ENCODE data around the gene GAS7. TPM values are rescaled to one million over a fixed set of nuclear protein-coding genes. Genes with fewer than 3 reads are reported as not detected.

GAS7 gene
- total RNA-seq, 6 donors from 2014 or later, result 19.9 to 87.1 (median 41.5) TPM

DNA sequence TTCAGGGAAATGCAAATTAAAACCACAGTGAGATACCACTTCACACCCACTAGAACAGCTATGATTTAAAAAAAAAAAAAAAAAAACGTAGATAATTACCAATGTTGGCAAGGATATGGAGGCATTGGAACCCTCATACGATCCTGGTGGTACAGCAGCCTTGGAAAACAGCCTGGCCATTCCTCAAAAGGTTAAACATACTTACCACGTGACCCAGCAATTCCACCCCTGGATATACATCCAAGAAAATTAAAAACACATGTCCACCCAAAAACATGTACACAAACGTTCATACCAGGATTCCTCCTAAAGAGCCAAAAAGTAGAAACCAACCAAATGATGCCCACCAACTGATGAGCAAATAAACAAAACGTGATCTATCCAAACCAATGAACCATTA is 68.1 kb downstream of the GAS7 start:
- Histone ChIP-seq H3K9me3 (no peaks in the 10 kb centered on the region), H3K27ac (no peak overlapping the region), H3K4me3 (no peak overlapping the region), H3K36me3 (no peaks in the 10 kb centered on the region), H3K27me3 (no peaks in the 10 kb centered on the region), H3K4me1 (peaks cover 0 to 16% (median 9%) of the 10 kb centered on the region in 4 donors)
- no peak for DNase-seq
- ATAC-seq (ENCODE audit: low FRiP score in 2 of 2), result no peak
- 64 to 66% methylated on average over 5 of the region's 5 CpGs for WGBS, 2 donors
- TF ChIP-seq POLR2A (IDR thresholded peaks at IDR 0.05) (no peak), POLR2AphosphoS5 (IDR thresholded peaks at IDR 0.05) (no peak), EP300 (IDR thresholded peaks at IDR 0.05) (no peak)
- TF ChIP-seq, protein P1, sequence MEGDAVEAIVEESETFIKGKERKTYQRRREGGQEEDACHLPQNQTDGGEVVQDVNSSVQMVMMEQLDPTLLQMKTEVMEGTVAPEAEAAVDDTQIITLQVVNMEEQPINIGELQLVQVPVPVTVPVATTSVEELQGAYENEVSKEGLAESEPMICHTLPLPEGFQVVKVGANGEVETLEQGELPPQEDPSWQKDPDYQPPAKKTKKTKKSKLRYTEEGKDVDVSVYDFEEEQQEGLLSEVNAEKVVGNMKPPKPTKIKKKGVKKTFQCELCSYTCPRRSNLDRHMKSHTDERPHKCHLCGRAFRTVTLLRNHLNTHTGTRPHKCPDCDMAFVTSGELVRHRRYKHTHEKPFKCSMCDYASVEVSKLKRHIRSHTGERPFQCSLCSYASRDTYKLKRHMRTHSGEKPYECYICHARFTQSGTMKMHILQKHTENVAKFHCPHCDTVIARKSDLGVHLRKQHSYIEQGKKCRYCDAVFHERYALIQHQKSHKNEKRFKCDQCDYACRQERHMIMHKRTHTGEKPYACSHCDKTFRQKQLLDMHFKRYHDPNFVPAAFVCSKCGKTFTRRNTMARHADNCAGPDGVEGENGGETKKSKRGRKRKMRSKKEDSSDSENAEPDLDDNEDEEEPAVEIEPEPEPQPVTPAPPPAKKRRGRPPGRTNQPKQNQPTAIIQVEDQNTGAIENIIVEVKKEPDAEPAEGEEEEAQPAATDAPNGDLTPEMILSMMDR (IDR thresholded peaks at IDR 0.05), result no peak

DNA sequence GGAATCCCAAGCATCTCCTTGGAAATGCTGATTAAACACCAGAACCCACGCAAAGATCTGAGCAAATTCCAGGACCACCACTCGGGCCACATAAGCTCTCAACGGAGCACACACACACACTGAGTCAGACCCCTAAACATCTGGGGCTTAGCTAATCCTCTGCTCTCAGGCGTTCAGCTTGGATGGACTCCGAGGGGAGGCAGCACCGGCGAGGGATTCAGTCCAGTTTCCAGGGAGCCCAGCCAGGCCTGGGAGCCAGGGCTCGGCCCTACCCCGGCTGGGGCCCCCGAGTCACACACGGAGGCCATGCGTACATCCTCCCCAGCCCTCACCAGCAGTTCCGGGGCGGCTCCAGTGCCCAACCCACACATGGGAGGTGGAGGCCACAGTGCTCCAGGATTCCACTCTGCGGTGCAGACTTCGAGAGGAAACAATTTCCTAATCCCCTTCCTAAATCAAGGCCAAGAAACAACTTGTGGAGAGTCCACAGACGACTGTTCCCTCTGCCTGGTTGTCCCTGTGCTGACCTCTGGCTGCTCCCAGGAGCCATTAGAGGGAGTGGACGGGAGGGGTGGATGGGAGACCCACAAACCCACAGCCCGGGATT is 70.5 kb downstream of the GAS7 start:
- Histone ChIP-seq H3K27me3 (no peaks in the 10 kb centered on the region), H3K4me3 (no peak overlapping the region), H3K36me3 (no peaks in the 10 kb centered on the region), H3K4me1 (peaks cover 0 to 16% (median 9%) of the 10 kb centered on the region in 4 donors), H3K27ac (peak overlapping the region; percentile 22 to 72 (median 60)), H3K9me3 (no peaks in the 10 kb centered on the region)
- TF ChIP-seq, protein P1 (IDR thresholded peaks at IDR 0.05), result no peak
- TF ChIP-seq POLR2A (IDR thresholded peaks at IDR 0.05), result no peak
- TF ChIP-seq EP300 (IDR thresholded peaks at IDR 0.05), result no peak
- peak in 1 of 2 donors; percentile 52 for TF ChIP-seq POLR2AphosphoS5 (IDR thresholded peaks at IDR 0.05)
- DNase-seq (peak; percentile 61 to 89), ATAC-seq (ENCODE audit: low FRiP score in 2 of 2) (peak; percentile 91 to 93)
- 46 to 50% methylated on average over 8 of the region's 19 CpGs for WGBS, 2 donors

DNA sequence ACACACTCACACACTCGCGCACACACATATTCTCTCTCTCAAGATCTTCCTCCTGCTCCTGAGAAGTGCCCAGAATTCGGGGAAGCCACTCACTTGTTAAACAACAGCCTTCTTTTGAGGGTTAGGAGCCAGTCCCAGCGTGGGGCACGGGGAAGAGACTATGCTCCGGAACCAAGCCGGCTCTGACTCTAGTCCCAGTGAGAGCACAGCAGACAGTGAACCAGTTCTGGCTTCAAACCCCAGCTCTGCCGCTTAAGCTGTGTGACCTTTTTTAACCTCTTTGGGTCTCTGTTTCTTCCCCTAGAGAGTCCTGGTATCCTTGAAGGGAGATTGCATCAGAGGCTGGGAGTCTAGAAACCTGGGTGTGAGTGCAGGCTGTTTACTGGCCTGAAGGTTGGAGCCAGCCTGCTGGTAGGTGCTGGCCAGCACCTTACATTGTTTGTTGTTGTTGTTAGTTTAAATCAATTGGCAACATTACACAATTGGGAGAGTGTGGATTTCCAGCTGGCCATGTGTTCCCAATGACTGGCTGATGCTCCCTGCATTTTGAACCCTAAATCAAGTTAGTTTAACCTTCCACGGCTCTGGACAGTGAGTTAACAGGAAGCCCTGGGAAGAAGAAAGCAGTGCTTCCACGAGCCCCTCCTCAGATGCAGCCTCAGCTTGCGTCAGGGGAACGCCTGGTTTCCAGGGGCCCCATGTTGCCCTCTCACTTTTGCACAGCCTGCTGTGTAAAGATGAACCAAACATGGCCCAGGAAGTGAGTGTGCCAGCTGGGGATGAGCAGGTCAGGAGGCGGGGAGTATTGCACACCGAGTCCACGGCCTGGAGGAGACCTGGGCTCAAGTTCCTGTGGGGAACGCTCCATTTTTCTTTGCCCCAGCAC is 71.5 kb downstream of the GAS7 start:
- ATAC-seq (ENCODE audit: low FRiP score in 2 of 2) (peak in 1 of 2 donors; percentile 52), DNase-seq (peak in 1 of 2 donors; percentile 36)
- TF ChIP-seq EP300 (IDR thresholded peaks at IDR 0.05) (no peak), POLR2A (IDR thresholded peaks at IDR 0.05) (no peak), POLR2AphosphoS5 (IDR thresholded peaks at IDR 0.05) (peak in 1 of 2 donors; percentile 11)
- TF ChIP-seq, protein P1 (IDR thresholded peaks at IDR 0.05), result no peak
- Histone ChIP-seq H3K4me1 (peaks cover 0 to 16% (median 9%) of the 10 kb centered on the region in 4 donors), H3K9me3 (no peaks in the 10 kb centered on the region), H3K27me3 (no peaks in the 10 kb centered on the region), H3K4me3 (no peak overlapping the region), H3K36me3 (no peaks in the 10 kb centered on the region), H3K27ac (peak overlapping the region; percentile 53 to 72 (median 62))
- WGBS, 2 donors, result 45 to 53% methylated on average over 15 to 16 of the region's 16 CpGs

GRCh38 chr17:10126276-10126615 is 72.2 kb downstream of the GAS7 start:
- TF ChIP-seq EP300 (IDR thresholded peaks at IDR 0.05) (no peak), POLR2A (IDR thresholded peaks at IDR 0.05) (no peak), POLR2AphosphoS5 (IDR thresholded peaks at IDR 0.05) (no peak)
- TF ChIP-seq, protein P1 (IDR thresholded peaks at IDR 0.05), result no peak
- Histone ChIP-seq H3K27ac (peak overlapping the region in 2 of 4 donors; percentile 66 to 72), H3K4me1 (peaks cover 0 to 16% (median 9%) of the 10 kb centered on the region in 4 donors), H3K9me3 (no peaks in the 10 kb centered on the region), H3K36me3 (no peaks in the 10 kb centered on the region), H3K4me3 (no peak overlapping the region), H3K27me3 (no peaks in the 10 kb centered on the region)
- ATAC-seq (ENCODE audit: low FRiP score in 2 of 2) (no peak), DNase-seq (peak in 1 of 2 donors; percentile 66)
- 79 to 80% methylated on average over 18 of the region's 18 CpGs for WGBS, 2 donors
